ENCODE measurements around the gene OR11A1.

OR11A1 gene

DNA sequence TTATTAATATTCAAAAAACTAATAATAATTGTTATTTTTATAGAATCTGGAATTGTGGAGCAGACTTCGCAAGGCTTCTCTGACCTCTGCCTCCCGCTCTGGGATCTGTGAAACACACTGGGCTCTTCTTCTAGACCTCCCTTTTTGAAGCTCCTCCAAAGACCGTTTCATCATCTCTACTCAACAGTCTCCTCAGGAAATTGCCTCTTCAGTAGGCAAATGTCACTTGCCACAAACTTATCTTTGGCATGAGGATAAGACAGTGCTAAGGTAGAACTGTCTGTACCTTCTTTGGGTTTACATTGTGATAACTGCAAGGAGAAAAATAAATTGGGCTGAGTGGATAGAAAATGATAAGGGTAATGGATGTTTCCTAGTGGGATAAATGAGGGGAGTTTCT lies 33.2 kb upstream of the OR11A1 start:
- Mint-ChIP-seq H3K36me3 (ENCODE audit: low read depth) (no peaks in the 10 kb centered on the region), H3K9me3 (no peaks in the 10 kb centered on the region), H3K27ac (no peak overlapping the region), H3K4me1 (ENCODE audit: low read depth) (no peaks in the 10 kb centered on the region), H3K27me3 (ENCODE audit: low read depth) (peaks cover 2% of the 10 kb centered on the region), H3K4me3 (no peak overlapping the region)
- no peak for DNase-seq (ENCODE audit: low spot score)

DNA sequence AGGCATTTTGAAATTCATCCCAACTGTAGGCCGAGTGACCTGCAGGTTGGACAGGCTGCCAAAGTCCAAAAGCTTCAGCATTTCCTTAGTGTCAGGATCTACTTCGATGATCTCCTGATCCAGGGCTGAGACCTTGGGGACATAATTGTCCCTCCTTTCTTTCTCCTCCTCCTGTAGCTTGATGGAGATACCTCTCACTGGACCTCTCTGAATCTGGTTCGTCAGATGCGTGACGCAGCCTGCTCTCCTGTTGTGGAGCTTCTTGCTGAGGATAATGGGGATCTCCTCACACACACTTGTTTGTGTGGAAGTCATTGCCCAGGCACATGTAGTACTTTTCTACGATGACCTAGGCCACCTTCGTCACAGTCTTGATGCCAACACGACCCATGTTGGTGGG lies 32.4 kb upstream of the OR11A1 start:
- no peak overlapping the region for H3K27ac Mint-ChIP-seq
- H3K36me3 Mint-ChIP-seq (ENCODE audit: low read depth): no peaks in the 10 kb centered on the region
- no peaks in the 10 kb centered on the region for H3K9me3 Mint-ChIP-seq
- no peak for DNase-seq (ENCODE audit: low spot score)
- H3K4me3 Mint-ChIP-seq: no peak overlapping the region
- no peaks in the 10 kb centered on the region for H3K4me1 Mint-ChIP-seq (ENCODE audit: low read depth)
- H3K27me3 Mint-ChIP-seq (ENCODE audit: low read depth): no peaks in the 10 kb centered on the region

DNA sequence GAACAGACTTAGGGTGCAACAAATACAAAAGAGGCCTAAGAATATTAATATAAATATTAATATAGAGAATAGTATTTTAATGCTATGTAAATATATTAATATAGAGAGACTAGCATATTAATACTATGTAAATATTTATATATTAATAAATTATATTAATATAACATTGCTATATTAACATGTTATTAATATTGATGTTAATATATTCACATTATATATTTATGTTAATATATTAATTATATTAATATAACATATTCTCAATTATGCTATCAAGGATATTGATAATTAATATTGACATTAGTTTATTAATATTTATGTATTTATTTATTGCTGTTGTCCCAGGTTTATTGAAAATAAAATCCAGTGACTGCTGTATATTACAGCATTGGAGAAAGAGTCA lies 32.0 kb upstream of the OR11A1 start:
- no peak for DNase-seq (ENCODE audit: low spot score)
- Mint-ChIP-seq H3K27me3 (ENCODE audit: low read depth) (no peaks in the 10 kb centered on the region), H3K4me1 (ENCODE audit: low read depth) (no peaks in the 10 kb centered on the region), H3K27ac (no peak overlapping the region), H3K9me3 (no peaks in the 10 kb centered on the region), H3K36me3 (ENCODE audit: low read depth) (no peaks in the 10 kb centered on the region), H3K4me3 (no peak overlapping the region)

DNA sequence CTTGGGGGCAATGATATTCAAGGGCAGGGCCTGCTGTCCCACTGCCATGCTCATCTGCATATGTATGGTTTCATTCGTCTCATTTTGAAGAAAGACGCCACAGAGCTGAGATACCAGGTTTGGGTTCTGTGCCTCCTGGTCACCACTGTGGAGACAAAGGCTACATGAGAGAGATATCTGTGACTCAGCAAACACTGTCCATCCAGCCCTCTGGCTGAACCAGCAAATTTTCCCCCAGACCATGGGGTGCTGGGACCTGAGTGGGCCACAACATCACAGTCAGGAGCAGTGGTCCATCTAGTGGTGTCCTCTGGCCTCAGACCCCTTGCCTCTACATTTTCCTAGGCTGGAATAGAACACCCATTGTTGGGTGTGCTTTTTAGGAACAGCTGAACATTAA lies 30.8 kb upstream of the OR11A1 start, which contains the start of gene MAS1L:
Gene MAS1L, minus strand, starts transcription at position 297 of the 400 bp plus-strand sequence. Its CDS starts 54 bp downstream, at position 243.
- no peak for DNase-seq (ENCODE audit: low spot score)
- no peaks in the 10 kb centered on the region for H3K36me3 Mint-ChIP-seq (ENCODE audit: low read depth)
- H3K9me3 Mint-ChIP-seq: no peaks in the 10 kb centered on the region
- no peak within 1 kb of the TSS for H3K27ac Mint-ChIP-seq
- H3K27me3 Mint-ChIP-seq (ENCODE audit: low read depth): no peaks in the 10 kb centered on the region
- H3K4me3 Mint-ChIP-seq: no peak within 1 kb of the TSS
- no peaks in the 10 kb centered on the region for H3K4me1 Mint-ChIP-seq (ENCODE audit: low read depth)

DNA sequence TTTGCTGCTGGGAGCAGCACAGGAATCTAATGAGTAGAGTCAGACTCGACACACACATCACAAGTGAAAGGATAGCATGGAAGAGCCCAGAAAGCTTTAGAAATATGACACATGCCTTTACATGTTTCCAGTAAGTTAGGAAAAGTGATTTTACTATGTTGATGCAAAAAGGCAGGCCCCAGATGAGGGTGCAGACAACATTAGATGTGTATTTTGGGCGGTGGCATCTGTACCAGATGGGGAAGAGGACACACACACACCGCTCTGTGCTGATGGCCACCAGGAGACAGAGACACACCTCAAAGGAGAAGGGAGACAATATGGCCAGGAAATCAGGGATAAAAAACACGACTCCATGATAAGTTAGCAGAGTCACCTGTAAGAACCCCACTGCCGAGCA lies 30.3 kb upstream of the OR11A1 start:
- Mint-ChIP-seq H3K4me3 (no peak overlapping the region), H3K36me3 (ENCODE audit: low read depth) (no peaks in the 10 kb centered on the region), H3K27ac (no peak overlapping the region), H3K9me3 (no peaks in the 10 kb centered on the region), H3K27me3 (ENCODE audit: low read depth) (peaks cover 1% of the 10 kb centered on the region), H3K4me1 (ENCODE audit: low read depth) (no peaks in the 10 kb centered on the region)
- DNase-seq (ENCODE audit: low spot score): no peak

DNA sequence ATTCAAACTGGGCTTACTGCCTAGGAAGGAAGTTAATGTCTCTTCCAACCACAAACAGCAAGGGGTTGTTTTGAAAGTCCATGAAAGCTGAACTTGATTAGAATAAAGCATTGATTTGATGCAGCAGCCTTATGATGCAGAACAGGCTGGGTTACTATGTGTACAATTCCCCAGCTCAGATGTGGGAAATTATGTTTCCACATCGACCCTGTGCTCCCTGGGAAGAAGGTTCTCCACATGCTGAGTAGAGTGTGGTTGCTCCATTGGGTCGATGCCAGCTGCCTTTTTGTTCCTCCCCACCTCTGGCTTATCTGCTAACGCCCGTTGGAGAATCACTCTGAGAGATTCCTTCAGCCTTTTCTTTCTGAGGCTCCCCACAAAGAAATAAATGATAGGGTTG lies 29.7 kb upstream of the OR11A1 start:
- no peaks in the 10 kb centered on the region for H3K9me3 Mint-ChIP-seq
- no peaks in the 10 kb centered on the region for H3K36me3 Mint-ChIP-seq (ENCODE audit: low read depth)
- H3K4me1 Mint-ChIP-seq (ENCODE audit: low read depth): no peaks in the 10 kb centered on the region
- peaks cover 3% of the 10 kb centered on the region for H3K27me3 Mint-ChIP-seq (ENCODE audit: low read depth)
- H3K4me3 Mint-ChIP-seq: no peak overlapping the region
- DNase-seq (ENCODE audit: low spot score): no peak
- no peak overlapping the region for H3K27ac Mint-ChIP-seq

DNA sequence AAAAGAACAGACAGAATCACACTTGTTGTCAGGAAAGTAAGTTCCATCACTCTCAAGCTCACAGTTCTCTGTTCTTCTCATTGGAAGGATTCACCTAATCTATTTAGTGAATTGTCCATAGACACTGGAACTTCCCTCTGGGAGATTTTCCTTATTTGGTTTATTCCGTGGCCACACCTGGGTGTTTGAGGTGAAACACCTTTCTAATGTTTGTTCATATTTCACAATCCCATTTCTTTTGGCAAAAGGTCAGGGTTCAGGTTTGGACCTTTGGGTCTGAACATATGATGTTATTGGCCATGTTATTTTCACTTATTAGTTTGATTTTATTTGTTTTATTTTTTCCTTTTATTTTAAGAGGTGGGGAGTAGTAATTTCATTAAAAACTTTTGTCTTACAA lies 26.9 kb upstream of the OR11A1 start:
- no peaks in the 10 kb centered on the region for H3K9me3 Mint-ChIP-seq

DNA sequence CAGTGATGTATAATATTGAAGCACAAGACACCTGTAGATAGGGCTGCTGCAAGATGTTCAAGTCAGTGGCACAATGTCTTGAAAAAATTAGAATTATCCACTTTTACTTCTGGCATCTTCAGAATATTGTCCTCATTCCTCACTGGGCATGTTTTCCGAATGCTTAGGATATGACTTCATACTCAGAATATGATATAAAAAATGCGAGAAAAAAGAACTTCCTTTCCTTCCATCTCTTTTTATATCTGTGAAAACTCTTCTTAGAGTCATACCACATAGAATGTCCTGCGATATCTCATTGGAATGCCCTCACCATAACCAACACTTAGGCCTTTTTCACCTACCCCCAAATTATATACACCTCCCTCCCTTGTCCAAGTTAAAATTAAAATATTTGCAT lies 26.3 kb upstream of the OR11A1 start:
- Mint-ChIP-seq H3K4me3 (no peak overlapping the region), H3K9me3 (no peaks in the 10 kb centered on the region), H3K4me1 (ENCODE audit: low read depth) (no peaks in the 10 kb centered on the region), H3K27me3 (ENCODE audit: low read depth) (peaks cover 3% of the 10 kb centered on the region), H3K27ac (no peak overlapping the region), H3K36me3 (ENCODE audit: low read depth) (no peaks in the 10 kb centered on the region)
- DNase-seq (ENCODE audit: low spot score): no peak

More for the DNA sequence above, 26.9 kb upstream of the OR11A1 start:
- DNase-seq (ENCODE audit: low spot score): no peak
- H3K27ac Mint-ChIP-seq: no peak overlapping the region
- no peak overlapping the region for H3K4me3 Mint-ChIP-seq
- H3K4me1 Mint-ChIP-seq (ENCODE audit: low read depth): no peaks in the 10 kb centered on the region
- no peaks in the 10 kb centered on the region for H3K36me3 Mint-ChIP-seq (ENCODE audit: low read depth)
- H3K27me3 Mint-ChIP-seq (ENCODE audit: low read depth): peaks cover 3% of the 10 kb centered on the region

DNA sequence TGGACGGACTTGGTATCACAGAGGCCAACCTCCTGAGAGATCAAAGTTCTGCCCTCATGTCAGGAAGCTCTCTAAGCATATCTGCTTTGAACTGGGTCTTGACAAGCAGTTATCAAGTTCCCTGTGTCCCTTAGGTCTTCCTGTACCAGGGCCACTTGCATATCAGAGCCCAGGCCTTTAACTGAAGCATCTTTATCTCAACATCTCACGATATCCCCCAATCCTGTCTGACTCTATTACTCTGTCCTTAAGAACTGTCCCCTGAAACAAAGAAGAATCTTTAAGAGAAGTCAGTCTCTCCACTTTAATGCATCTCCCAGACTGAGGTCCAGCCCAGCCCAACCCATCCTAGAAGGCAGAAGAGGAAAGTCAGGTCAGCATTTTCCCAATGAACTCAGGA lies 22.7 kb upstream of the OR11A1 start:
- peaks cover 3% of the 10 kb centered on the region for H3K27me3 Mint-ChIP-seq (ENCODE audit: low read depth)
- no peak for DNase-seq (ENCODE audit: low spot score)
- H3K4me3 Mint-ChIP-seq: no peak overlapping the region
- no peaks in the 10 kb centered on the region for H3K4me1 Mint-ChIP-seq (ENCODE audit: low read depth)
- no peaks in the 10 kb centered on the region for H3K36me3 Mint-ChIP-seq (ENCODE audit: low read depth)
- H3K9me3 Mint-ChIP-seq: no peaks in the 10 kb centered on the region
- H3K27ac Mint-ChIP-seq: no peak overlapping the region

DNA sequence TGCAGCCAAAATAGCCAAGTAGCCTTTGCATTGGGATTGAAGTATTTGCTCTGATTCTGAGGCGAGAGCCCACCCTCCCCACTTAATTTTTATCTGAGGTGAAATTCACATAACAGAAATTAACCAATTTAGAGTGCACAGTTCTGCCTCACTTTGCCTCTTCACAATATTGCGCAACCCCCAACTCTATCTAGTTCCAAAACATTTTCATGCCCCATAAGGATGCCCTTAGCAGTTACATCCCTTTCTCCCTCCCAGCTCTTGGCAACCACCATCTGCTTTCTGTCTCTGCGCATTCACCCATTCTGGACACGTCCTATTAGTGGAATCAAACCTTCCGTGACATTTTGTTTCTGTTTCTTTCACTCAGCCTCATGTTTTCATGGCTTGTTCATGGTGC lies 21.9 kb upstream of the OR11A1 start:
- Mint-ChIP-seq H3K4me1 (ENCODE audit: low read depth) (no peaks in the 10 kb centered on the region), H3K27me3 (ENCODE audit: low read depth) (peaks cover 3% of the 10 kb centered on the region), H3K27ac (no peak overlapping the region), H3K36me3 (ENCODE audit: low read depth) (no peaks in the 10 kb centered on the region), H3K4me3 (no peak overlapping the region), H3K9me3 (no peaks in the 10 kb centered on the region)
- DNase-seq (ENCODE audit: low spot score): no peak

DNA sequence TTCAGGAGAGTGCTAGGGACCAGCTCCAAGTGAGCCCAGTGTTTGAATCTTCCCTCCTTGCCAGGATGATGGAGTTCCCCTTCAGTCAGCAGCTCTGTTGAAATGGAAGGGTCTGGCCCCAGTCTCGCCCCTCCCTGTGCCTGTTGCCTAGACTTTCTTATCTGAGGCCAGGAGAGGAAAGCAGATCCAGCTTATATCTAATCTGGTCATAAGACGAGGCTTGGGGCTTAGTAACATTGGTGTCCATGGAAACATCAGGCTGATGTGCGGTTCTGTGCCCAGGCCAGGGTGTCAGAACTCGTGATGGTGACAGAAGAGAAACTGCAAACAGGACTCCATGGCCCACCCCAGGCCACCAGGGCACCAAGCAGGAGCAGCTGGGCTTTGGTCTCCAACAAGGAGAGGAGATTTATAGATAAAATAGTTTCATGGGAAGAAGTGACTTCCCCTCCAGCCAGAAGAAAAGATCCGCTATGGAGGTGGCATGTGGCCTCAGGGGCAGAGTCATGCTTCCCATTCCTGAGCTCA lies 21.1 kb upstream of the OR11A1 start:
- Mint-ChIP-seq H3K9me3 (no peaks in the 10 kb centered on the region), H3K36me3 (ENCODE audit: low read depth) (no peaks in the 10 kb centered on the region), H3K4me3 (no peak overlapping the region), H3K27me3 (ENCODE audit: low read depth) (peaks cover 3% of the 10 kb centered on the region), H3K27ac (no peak overlapping the region), H3K4me1 (ENCODE audit: low read depth) (no peaks in the 10 kb centered on the region)
- no peak for DNase-seq (ENCODE audit: low spot score)

DNA sequence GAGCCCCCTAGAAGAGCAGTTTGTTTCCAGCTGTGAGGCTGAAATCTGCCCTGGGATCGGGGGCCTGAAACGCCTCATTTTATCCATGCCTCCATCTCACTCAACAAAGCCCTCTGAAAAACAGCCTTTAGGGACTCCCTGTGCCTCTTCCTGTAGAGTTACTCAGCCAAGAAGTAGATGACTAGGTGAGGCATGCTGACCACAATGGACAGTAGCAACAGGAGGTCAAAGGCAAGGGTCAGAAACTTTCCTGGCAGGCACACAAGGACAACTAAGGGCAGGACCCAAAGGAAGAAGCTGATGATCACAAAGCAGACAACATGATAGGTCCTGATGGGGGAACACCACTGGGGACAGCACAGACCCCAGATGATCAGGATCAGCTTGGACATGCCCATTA lies 18.1 kb upstream of the OR11A1 start:
- no peaks in the 10 kb centered on the region for H3K27me3 Mint-ChIP-seq (ENCODE audit: low read depth)
- H3K9me3 Mint-ChIP-seq: no peaks in the 10 kb centered on the region
- no peak overlapping the region for H3K4me3 Mint-ChIP-seq
- H3K36me3 Mint-ChIP-seq (ENCODE audit: low read depth): no peaks in the 10 kb centered on the region
- H3K4me1 Mint-ChIP-seq (ENCODE audit: low read depth): no peaks in the 10 kb centered on the region
- no peak for DNase-seq (ENCODE audit: low spot score)
- H3K27ac Mint-ChIP-seq: no peak overlapping the region

DNA sequence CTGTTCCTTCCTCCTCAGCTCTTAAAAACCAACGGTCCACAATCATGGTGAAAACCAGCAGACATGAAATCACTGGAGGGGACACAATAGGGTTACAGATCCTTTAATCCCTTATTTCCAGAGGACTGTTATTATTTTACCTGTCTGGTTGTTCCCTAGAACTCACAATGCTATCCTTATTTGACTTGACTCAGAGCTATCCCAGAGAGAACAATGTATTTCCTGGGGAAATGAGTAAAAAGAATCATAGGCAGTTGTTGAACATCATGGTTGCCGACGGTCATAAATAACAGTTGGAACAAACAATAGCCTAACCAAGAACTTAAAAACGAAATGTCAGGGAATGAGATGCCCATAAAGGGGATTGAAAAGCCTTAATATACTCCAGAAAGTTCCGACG lies 9.4 kb upstream of the OR11A1 start:
- H3K4me3 Mint-ChIP-seq: no peak overlapping the region
- H3K9me3 Mint-ChIP-seq: no peaks in the 10 kb centered on the region
- peaks cover 9% of the 10 kb centered on the region for H3K27me3 Mint-ChIP-seq (ENCODE audit: low read depth)
- DNase-seq (ENCODE audit: low spot score): no peak
- no peaks in the 10 kb centered on the region for H3K36me3 Mint-ChIP-seq (ENCODE audit: low read depth)
- no peaks in the 10 kb centered on the region for H3K4me1 Mint-ChIP-seq (ENCODE audit: low read depth)
- H3K27ac Mint-ChIP-seq: no peak overlapping the region

DNA sequence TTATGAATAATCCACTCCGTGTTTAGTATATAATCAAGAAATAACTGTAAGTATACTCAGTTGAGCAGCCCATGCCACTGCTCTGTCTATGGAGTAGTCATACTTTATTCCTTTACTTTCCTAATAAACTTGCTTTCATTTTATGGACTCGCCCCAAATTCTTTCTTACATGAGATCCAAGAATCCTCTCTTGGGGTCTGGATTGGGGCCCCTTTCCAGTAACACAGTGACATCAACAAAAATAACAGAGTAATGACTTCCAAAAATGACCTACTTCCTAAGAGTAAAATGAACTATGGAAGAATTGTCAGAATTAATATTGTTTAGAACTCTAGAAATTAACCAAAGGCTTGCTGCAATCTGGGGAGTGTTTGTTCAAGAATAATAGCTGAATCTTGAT lies 8.9 kb upstream of the OR11A1 start:
- H3K4me1 Mint-ChIP-seq (ENCODE audit: low read depth): no peaks in the 10 kb centered on the region
- H3K27ac Mint-ChIP-seq: no peak overlapping the region

DNA sequence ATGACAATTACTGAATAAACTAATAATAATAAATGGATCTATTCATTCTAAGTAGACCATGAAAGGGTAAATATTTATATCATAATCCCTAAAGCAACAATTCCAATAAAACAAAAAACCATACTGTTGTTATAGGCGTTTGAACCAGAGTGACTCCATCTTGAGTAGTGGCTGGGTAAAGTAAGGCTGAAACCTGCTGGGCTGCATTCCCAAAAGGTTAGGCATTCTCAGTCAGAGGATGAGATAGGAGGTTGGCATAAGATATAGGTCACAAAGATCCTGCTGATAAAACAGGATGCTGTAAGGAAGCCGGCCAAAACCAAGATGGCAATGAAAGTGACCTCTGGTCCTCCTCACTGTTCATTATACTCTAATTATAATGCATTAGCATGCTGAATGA lies 8.4 kb upstream of the OR11A1 start:
- Mint-ChIP-seq H3K4me3 (no peak overlapping the region), H3K9me3 (no peaks in the 10 kb centered on the region), H3K36me3 (ENCODE audit: low read depth) (no peaks in the 10 kb centered on the region), H3K4me1 (ENCODE audit: low read depth) (no peaks in the 10 kb centered on the region), H3K27ac (no peak overlapping the region), H3K27me3 (ENCODE audit: low read depth) (peaks cover 13% of the 10 kb centered on the region)
- DNase-seq (ENCODE audit: low spot score): no peak

More for the DNA sequence above, 8.9 kb upstream of the OR11A1 start:
- Mint-ChIP-seq H3K4me3 (no peak overlapping the region), H3K36me3 (ENCODE audit: low read depth) (no peaks in the 10 kb centered on the region), H3K9me3 (no peaks in the 10 kb centered on the region), H3K27me3 (ENCODE audit: low read depth) (peaks cover 13% of the 10 kb centered on the region)
- no peak for DNase-seq (ENCODE audit: low spot score)
